ENCODE data around the gene TRIM29. TPM values are rescaled to one million over a fixed set of nuclear protein-coding genes. Genes with fewer than 3 reads are reported as not detected.
A peak's percentile ranks its signal among the peaks of the same experiment; 100 is the strongest.
"Not testable (repeated sequence)": the region's sequence is repeated elsewhere in the genome, so short reads cannot be mapped to it uniquely, and the experiment has no call there.

Gene TRIM29
- total RNA-seq, 1 donor from 2014 or later = 3.4 TPM

- intact Hi-C loops (cut with DNase I) = no loop called here
- Histone ChIP-seq H3K4me3 (no peak overlapping the region), H3K9me3 (no peaks in the 10 kb centered on the region), H3K27me3 (no peaks in the 10 kb centered on the region), H3K27ac (no peak overlapping the region), H3K36me3 (no peaks in the 10 kb centered on the region), H3K4me1 (peaks cover 4% of the 10 kb centered on the region)
- DNase-seq = peak; percentile 31
- ATAC-seq = no peak
- TF ChIP-seq, protein P1, sequence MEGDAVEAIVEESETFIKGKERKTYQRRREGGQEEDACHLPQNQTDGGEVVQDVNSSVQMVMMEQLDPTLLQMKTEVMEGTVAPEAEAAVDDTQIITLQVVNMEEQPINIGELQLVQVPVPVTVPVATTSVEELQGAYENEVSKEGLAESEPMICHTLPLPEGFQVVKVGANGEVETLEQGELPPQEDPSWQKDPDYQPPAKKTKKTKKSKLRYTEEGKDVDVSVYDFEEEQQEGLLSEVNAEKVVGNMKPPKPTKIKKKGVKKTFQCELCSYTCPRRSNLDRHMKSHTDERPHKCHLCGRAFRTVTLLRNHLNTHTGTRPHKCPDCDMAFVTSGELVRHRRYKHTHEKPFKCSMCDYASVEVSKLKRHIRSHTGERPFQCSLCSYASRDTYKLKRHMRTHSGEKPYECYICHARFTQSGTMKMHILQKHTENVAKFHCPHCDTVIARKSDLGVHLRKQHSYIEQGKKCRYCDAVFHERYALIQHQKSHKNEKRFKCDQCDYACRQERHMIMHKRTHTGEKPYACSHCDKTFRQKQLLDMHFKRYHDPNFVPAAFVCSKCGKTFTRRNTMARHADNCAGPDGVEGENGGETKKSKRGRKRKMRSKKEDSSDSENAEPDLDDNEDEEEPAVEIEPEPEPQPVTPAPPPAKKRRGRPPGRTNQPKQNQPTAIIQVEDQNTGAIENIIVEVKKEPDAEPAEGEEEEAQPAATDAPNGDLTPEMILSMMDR (IDR thresholded peaks at IDR 0.05) = no peak
Observed at GRCh38 chr11:120180551-120181232, 42.8 kb upstream of the TRIM29 start.

DNA sequence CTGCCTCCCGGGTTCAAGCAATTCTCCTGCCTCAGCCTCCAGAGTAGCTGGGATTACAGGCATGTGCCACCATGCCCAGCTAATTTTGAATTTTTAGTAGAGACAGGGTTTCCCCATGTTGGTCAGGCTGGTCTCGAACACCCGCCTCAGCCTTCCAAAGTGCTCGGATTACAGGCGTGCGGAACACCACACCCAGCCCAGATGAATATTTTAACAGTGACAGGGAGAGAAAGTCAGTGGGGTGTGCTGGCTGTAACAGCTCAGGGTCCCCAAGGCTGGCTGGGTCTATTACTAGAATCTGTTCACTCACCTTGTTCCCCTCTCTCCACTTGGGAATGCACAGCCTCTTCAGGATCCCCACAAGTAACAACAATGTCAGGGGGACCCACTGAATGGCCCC is 42.1 kb upstream of the TRIM29 start:
- H3K27ac ChIP-seq; DNase-seq; ATAC-seq; H3K9me3 ChIP-seq; H3K27me3 ChIP-seq; H3K4me3 ChIP-seq; intact Hi-C loops (cut with DNase I); H3K36me3 ChIP-seq; H3K4me1 ChIP-seq: not testable (repeated sequence)

DNA sequence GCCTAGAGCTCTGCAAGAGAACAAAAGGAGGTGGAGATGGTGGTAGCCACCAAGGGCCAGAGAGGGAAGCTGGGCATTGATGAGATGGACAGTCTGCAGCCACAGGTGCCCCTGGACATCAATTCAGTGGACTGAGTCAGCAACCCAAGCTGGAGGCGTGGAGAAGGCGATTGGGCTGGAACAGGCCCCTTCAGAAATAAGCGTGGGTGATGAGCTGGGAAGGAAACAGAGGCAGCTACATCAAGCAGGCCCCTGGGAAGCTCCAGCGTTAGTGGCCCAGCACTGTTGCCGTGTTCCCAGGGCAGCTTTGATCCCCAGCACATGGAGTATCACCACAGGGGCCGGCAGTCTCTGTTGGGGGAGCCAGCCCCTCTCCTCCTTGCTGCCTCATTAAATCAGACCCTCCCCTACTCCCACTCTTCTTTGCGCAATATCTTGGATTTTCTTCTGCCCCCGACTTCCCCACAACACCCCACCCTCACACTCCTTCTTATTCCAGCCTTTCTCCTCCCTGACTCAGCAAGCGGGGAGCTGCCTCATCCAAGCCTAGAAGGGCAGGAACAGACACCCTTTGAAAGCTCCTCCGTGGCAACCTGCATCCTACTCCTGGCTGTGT is 41.3 kb upstream of the TRIM29 start:
- DNase-seq = peak; percentile 13
- Histone ChIP-seq H3K9me3 (no peaks in the 10 kb centered on the region), H3K27ac (no peak overlapping the region), H3K4me3 (no peak overlapping the region), H3K27me3 (no peaks in the 10 kb centered on the region), H3K4me1 (no peaks in the 10 kb centered on the region), H3K36me3 (no peaks in the 10 kb centered on the region)
- ATAC-seq = no peak
- intact Hi-C loops (cut with DNase I) = loop anchor here (10.0 kb wide), 1 partner anchor 126 kb away; no protein-coding TSS in a partner anchor
- TF ChIP-seq, protein P1 (IDR thresholded peaks at IDR 0.05) = no peak

- no peaks in the 10 kb centered on the region for H3K27me3 ChIP-seq
- H3K4me3 ChIP-seq = no peak overlapping the region
- DNase-seq (peak; percentile 26), ATAC-seq (no peak)
- no peak overlapping the region for H3K27ac ChIP-seq
- intact Hi-C loops (cut with DNase I) = loop anchor here (10.0 kb wide), 1 partner anchor 126 kb away; no protein-coding TSS in a partner anchor
- H3K9me3 ChIP-seq = no peaks in the 10 kb centered on the region
- no peaks in the 10 kb centered on the region for H3K4me1 ChIP-seq
- TF ChIP-seq, protein P1 (IDR thresholded peaks at IDR 0.05) = no peak
- no peaks in the 10 kb centered on the region for H3K36me3 ChIP-seq
Observed at GRCh38 chr11:120178561-120179056, 40.7 kb upstream of the TRIM29 start.

DNA sequence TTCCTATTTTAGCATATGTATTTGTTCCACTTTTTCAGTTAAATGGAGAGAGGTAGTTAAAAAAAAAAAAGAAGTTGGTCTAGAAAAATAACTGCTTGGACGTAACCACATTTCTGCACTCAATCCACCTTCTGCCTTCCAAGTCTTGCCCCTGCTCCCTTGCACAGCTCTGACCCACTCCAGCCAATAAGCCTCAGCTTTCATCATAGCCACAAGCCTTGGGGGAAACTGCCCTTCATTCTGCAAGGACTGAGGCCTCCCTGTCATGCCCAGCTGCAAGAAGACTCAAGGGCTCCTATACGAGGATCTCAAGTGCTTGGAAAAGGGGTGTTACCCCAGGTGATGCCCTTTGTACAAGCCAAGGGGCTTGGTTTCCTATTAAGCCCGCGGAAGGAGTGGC is 37.0 kb upstream of the TRIM29 start:
- ATAC-seq (no peak), DNase-seq (no peak)
- intact Hi-C loops (cut with DNase I) = loop anchor here (5.0 to 10.0 kb wide), 2 partner anchors 57 to 130 kb away; no protein-coding TSS in a partner anchor
- TF ChIP-seq, protein P1 (IDR thresholded peaks at IDR 0.05) = no peak
- Histone ChIP-seq H3K4me1 (no peaks in the 10 kb centered on the region), H3K9me3 (no peaks in the 10 kb centered on the region), H3K36me3 (no peaks in the 10 kb centered on the region), H3K27me3 (peaks cover 20% of the 10 kb centered on the region), H3K4me3 (no peak overlapping the region), H3K27ac (no peak overlapping the region)

- DNase-seq (no peak), ATAC-seq (no peak)
- Histone ChIP-seq H3K27ac (no peak overlapping the region), H3K27me3 (peaks cover 23% of the 10 kb centered on the region), H3K4me1 (peaks cover 7% of the 10 kb centered on the region), H3K9me3 (no peaks in the 10 kb centered on the region), H3K36me3 (no peaks in the 10 kb centered on the region), H3K4me3 (no peak overlapping the region)
- TF ChIP-seq, protein P1 (IDR thresholded peaks at IDR 0.05) = no peak
- intact Hi-C loops (cut with DNase I) = loop anchor here (5.0 to 10.0 kb wide), 2 partner anchors 58 to 131 kb away; no protein-coding TSS in a partner anchor
Observed at GRCh38 chr11:120173807-120174206, 35.9 kb upstream of the TRIM29 start.
